Ectodermal cell (in vitro differentiated cells): ENCODE results near the gene RHBDF2. TPM values are rescaled to one million over a fixed set of nuclear protein-coding genes. Genes with fewer than 3 reads are reported as not detected.

ENCODE experiments used
- H3K27ac ChIP-seq: 2 replicates; pipeline ENCODE4 v1.7.0; 2013; ENCODE audit warnings: mild to moderate bottlenecking, low read depth, low read length; ENCODE audit not compliant: insufficient read depth, poor library complexity, severe bottlenecking
- H3K27me3 ChIP-seq: 2 replicates; pipeline ENCODE4 v1.7.0; 2013; ENCODE audit warnings: mild to moderate bottlenecking, low read length; ENCODE audit not compliant: insufficient read depth, control insufficient read depth, poor library complexity, severe bottlenecking
- H3K36me3 ChIP-seq: one replicate; pipeline ENCODE4 v1.7.0; 2013; ENCODE audit warnings: low read length; ENCODE audit not compliant: control insufficient read depth, insufficient read depth
- H3K4me1 ChIP-seq: one replicate; pipeline ENCODE4 v1.7.0; 2013; ENCODE audit warnings: low read length; ENCODE audit not compliant: control insufficient read depth, insufficient read depth
- H3K4me3 ChIP-seq: 2 replicates; pipeline ENCODE4 v1.7.0; 2013; ENCODE audit warnings: low read depth, low read length, control low read depth; ENCODE audit not compliant: insufficient read depth
- H3K9me3 ChIP-seq: 2 replicates; pipeline ENCODE4 v1.7.0; 2013; ENCODE audit warnings: mild to moderate bottlenecking, low read length, moderate library complexity; ENCODE audit not compliant: control insufficient read depth
- WGBS, 2 experiments: methylation state at CpG; one replicate each; pipeline ENCODE4 v1.1.7; 2013; ENCODE audit warnings: missing lambda C conversion rate in 2 of 2; 5-methylcytosine and 5-hydroxymethylcytosine counted together
- polyA plus RNA-seq, 4 experiments: library from polyadenylated mRNA; stranded (reverse); fragments of 50-300 nt; gene quantifications; one replicate each; pipeline ENCODE4 v1.2.3, GENCODE V29; 2013

Gene RHBDF2
- 6.6 TPM for polyA plus RNA-seq (2013, experiment 1 of 4)
- 9.4 TPM for polyA plus RNA-seq (2013, experiment 2 of 4)
- polyA plus RNA-seq (2013, experiment 3 of 4), result 4.8 TPM
- polyA plus RNA-seq (2013, experiment 4 of 4), result 5.3 TPM

- H3K36me3 ChIP-seq, result no peaks in the 10 kb centered on the region
- H3K27me3 ChIP-seq, result peaks cover 19% of the 10 kb centered on the region
- WGBS, 2 experiments, result 2 to 3% methylated on average over 72 of the region's 72 CpGs
- H3K4me3 ChIP-seq, result peak within 1 kb of the TSS; percentile 64
- peaks cover 33% of the 10 kb centered on the region for H3K4me1 ChIP-seq
- no peak within 1 kb of the TSS for H3K27ac ChIP-seq
- H3K9me3 ChIP-seq, result no peaks in the 10 kb centered on the region
These were observed at the start of gene RHBDF2 for GRCh38 chr17:76501018-76501826. RHBDF2 (minus strand) TSS chr17:76501423; CDS start chr17:76481524, 19,899 bp downstream.

GRCh38 chr17:76549539-76549938 lies 48.3 kb upstream of the RHBDF2 start:
- H3K27me3 ChIP-seq, result no peaks in the 10 kb centered on the region
- 92 to 93% methylated on average over 7 of the region's 7 CpGs for WGBS, 2 experiments
- no peak overlapping the region for H3K27ac ChIP-seq
- peaks cover 16% of the 10 kb centered on the region for H3K4me1 ChIP-seq
- no peak overlapping the region for H3K4me3 ChIP-seq
- no peaks in the 10 kb centered on the region for H3K36me3 ChIP-seq
- H3K9me3 ChIP-seq, result no peaks in the 10 kb centered on the region

GRCh38 chr17:76549215-76549518 lies 47.9 kb upstream of the RHBDF2 start:
- no peaks in the 10 kb centered on the region for H3K36me3 ChIP-seq
- H3K4me3 ChIP-seq, result no peak overlapping the region
- WGBS, 2 experiments, result 95 to 97% methylated on average over 8 to 9 of the region's 9 CpGs
- H3K9me3 ChIP-seq, result no peaks in the 10 kb centered on the region
- no peak overlapping the region for H3K27ac ChIP-seq
- peaks cover 18% of the 10 kb centered on the region for H3K4me1 ChIP-seq
- H3K27me3 ChIP-seq, result peaks cover 2% of the 10 kb centered on the region

- H3K27ac ChIP-seq, result no peak overlapping the region
- peaks cover 24% of the 10 kb centered on the region for H3K4me1 ChIP-seq
- H3K27me3 ChIP-seq, result peaks cover 4% of the 10 kb centered on the region
- H3K36me3 ChIP-seq, result no peaks in the 10 kb centered on the region
- no peak overlapping the region for H3K4me3 ChIP-seq
- WGBS, 2 experiments, result 72 to 77% methylated on average over 9 of the region's 9 CpGs
- no peaks in the 10 kb centered on the region for H3K9me3 ChIP-seq
These were observed 47.4 kb upstream of the RHBDF2 start for GRCh38 chr17:76548378-76549214.

- Histone ChIP-seq H3K4me1 (peaks cover 32% of the 10 kb centered on the region), H3K36me3 (no peaks in the 10 kb centered on the region), H3K27ac (no peak overlapping the region), H3K4me3 (no peak overlapping the region), H3K27me3 (peaks cover 12% of the 10 kb centered on the region), H3K9me3 (no peaks in the 10 kb centered on the region)
- WGBS, 2 experiments, result 83 to 90% methylated on average over 2 of the region's 2 CpGs
These were observed 46.5 kb upstream of the RHBDF2 start for GRCh38 chr17:76547642-76548202.

- H3K36me3 ChIP-seq, result no peaks in the 10 kb centered on the region
- no peaks in the 10 kb centered on the region for H3K9me3 ChIP-seq
- H3K27ac ChIP-seq, result no peak overlapping the region
- WGBS, 2 experiments, result 46 to 47% methylated on average over 3 of the region's 3 CpGs
- H3K4me1 ChIP-seq, result peaks cover 32% of the 10 kb centered on the region
- peaks cover 13% of the 10 kb centered on the region for H3K27me3 ChIP-seq
- H3K4me3 ChIP-seq, result no peak overlapping the region
These were observed 46.0 kb upstream of the RHBDF2 start for GRCh38 chr17:76547183-76547641.

GRCh38 chr17:76546556-76547182 lies 45.4 kb upstream of the RHBDF2 start:
- Histone ChIP-seq H3K36me3 (no peaks in the 10 kb centered on the region), H3K27me3 (peaks cover 13% of the 10 kb centered on the region), H3K9me3 (no peaks in the 10 kb centered on the region), H3K4me1 (peaks cover 32% of the 10 kb centered on the region), H3K27ac (no peak overlapping the region), H3K4me3 (no peak overlapping the region)
- 80 to 81% methylated on average over 11 of the region's 11 CpGs for WGBS, 2 experiments

- Histone ChIP-seq H3K4me1 (peaks cover 32% of the 10 kb centered on the region), H3K27ac (no peak overlapping the region), H3K9me3 (no peaks in the 10 kb centered on the region), H3K4me3 (no peak overlapping the region), H3K27me3 (peaks cover 13% of the 10 kb centered on the region), H3K36me3 (no peaks in the 10 kb centered on the region)
- WGBS, 2 experiments, result 63 to 67% methylated on average over 13 of the region's 13 CpGs
These were observed 44.8 kb upstream of the RHBDF2 start for GRCh38 chr17:76545918-76546555.

GRCh38 chr17:76544546-76545365 lies 43.5 kb upstream of the RHBDF2 start:
- no peaks in the 10 kb centered on the region for H3K9me3 ChIP-seq
- H3K27me3 ChIP-seq, result peaks cover 16% of the 10 kb centered on the region
- no peak overlapping the region for H3K4me3 ChIP-seq
- peaks cover 39% of the 10 kb centered on the region for H3K4me1 ChIP-seq
- H3K36me3 ChIP-seq, result no peaks in the 10 kb centered on the region
- WGBS, 2 experiments, result 78% methylated on average over 24 of the region's 24 CpGs
- no peak overlapping the region for H3K27ac ChIP-seq
